ENCODE data around the gene RABL2A. TPM values are rescaled to one million over a fixed set of nuclear protein-coding genes. Genes with fewer than 3 reads are reported as not detected.
"Not testable (repeated sequence)": the region's sequence is repeated elsewhere in the genome, so short reads cannot be mapped to it uniquely, and the experiment has no call there.

The RABL2A gene
- total RNA-seq, 1 donor from 2014 or later: 9.3 TPM

DNA sequence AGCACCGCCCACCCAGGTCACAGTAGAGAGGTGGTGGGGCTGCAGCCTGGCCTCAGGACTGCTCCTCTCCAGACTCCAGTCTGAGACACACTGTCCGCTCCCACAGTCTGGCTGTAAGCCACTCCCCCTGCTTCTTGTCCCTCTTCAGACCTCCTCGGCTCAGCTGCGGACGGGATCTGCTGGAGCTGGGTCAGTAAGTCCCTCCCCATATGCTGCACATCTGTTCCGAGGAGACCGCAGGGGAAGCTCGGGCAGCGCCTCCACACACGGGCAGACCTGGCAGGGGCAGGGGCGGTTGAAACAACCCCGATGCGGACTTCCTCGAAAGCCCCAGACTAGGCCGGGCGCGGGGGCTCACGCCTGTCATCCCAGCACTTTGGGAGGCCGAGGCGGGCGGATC lies 41.9 kb downstream of the RABL2A start:
- H3K27ac ChIP-seq; intact Hi-C loops (cut with DNase I); H3K27me3 ChIP-seq; H3K9me3 ChIP-seq; H3K36me3 ChIP-seq; DNase-seq (ENCODE audit: extremely low spot score in 2 of 2); H3K4me1 ChIP-seq; H3K4me3 ChIP-seq: not testable (repeated sequence)

DNA sequence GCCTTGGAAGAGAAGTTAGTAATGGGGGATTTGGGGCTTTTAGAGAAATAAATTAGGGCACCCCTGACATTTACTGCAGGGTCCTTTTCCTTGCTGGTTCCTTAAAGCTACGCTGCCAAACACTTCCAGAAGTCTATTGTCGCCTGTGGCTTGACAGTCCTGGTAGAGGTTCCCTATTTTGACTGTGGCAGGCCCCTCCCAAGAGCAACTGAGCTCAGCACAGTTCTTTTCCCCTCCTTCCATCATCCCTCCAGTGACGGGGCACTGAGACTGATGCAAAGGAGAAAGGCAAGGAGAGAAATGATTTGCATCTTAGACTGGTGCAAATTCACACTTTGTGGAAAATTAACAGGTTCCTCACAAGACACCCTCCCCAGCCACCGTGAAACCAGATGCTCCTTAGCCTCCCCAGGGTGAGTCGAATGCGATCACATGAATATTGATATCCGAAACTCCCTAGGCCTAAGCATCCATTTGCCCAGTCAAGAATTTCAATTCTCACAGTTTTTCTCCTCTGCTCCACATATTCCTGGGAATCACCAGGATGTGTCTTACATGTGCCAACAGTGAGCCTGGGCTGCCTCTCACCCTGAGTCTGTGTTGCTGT lies 45.4 kb downstream of the RABL2A start:
- no peak overlapping the region for H3K4me3 ChIP-seq
- no peaks in the 10 kb centered on the region for H3K9me3 ChIP-seq
- H3K4me1 ChIP-seq: no peaks in the 10 kb centered on the region
- DNase-seq (ENCODE audit: extremely low spot score in 2 of 2): no peak
- intact Hi-C loops (cut with DNase I): no loop called here
- no peak overlapping the region for H3K27ac ChIP-seq
- TF ChIP-seq POLR2AphosphoS5 (IDR thresholded peaks at IDR 0.05; ENCODE audit: insufficient read depth in 1 of 2, low read depth in 1 of 2) (no peak), POLR2A (IDR thresholded peaks at IDR 0.05) (no peak)
- TF ChIP-seq, protein P1, sequence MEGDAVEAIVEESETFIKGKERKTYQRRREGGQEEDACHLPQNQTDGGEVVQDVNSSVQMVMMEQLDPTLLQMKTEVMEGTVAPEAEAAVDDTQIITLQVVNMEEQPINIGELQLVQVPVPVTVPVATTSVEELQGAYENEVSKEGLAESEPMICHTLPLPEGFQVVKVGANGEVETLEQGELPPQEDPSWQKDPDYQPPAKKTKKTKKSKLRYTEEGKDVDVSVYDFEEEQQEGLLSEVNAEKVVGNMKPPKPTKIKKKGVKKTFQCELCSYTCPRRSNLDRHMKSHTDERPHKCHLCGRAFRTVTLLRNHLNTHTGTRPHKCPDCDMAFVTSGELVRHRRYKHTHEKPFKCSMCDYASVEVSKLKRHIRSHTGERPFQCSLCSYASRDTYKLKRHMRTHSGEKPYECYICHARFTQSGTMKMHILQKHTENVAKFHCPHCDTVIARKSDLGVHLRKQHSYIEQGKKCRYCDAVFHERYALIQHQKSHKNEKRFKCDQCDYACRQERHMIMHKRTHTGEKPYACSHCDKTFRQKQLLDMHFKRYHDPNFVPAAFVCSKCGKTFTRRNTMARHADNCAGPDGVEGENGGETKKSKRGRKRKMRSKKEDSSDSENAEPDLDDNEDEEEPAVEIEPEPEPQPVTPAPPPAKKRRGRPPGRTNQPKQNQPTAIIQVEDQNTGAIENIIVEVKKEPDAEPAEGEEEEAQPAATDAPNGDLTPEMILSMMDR (IDR thresholded peaks at IDR 0.05): no peak
- H3K27me3 ChIP-seq: no peaks in the 10 kb centered on the region
- no peaks in the 10 kb centered on the region for H3K36me3 ChIP-seq

DNA sequence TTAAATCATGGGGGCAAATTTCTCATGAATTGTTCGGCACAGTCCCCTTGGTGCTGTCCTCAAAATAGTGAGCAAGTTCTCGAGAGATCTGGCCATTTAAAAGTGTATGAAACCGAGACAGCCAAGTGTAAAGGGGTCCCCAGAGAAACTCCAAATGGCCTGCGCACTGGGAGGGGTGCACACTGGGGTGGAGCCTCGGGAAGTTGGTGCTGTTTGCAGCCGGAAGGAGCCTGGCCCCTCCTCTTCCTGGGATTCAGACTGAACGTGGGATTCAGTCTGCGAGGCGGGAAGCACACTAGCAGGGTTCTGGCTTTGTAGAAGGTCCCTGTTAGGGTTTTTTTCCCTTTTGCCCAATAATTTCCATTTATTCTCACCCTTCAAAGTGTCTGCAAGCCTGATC lies 48.8 kb downstream of the RABL2A start:
- no peaks in the 10 kb centered on the region for H3K36me3 ChIP-seq
- H3K4me3 ChIP-seq: no peak overlapping the region
- no peak for DNase-seq (ENCODE audit: extremely low spot score in 2 of 2)
- TF ChIP-seq POLR2A (IDR thresholded peaks at IDR 0.05) (no peak), POLR2AphosphoS5 (IDR thresholded peaks at IDR 0.05; ENCODE audit: insufficient read depth in 1 of 2, low read depth in 1 of 2) (no peak)
- TF ChIP-seq, protein P1 (IDR thresholded peaks at IDR 0.05): no peak
- no peaks in the 10 kb centered on the region for H3K27me3 ChIP-seq
- no peaks in the 10 kb centered on the region for H3K9me3 ChIP-seq
- no peaks in the 10 kb centered on the region for H3K4me1 ChIP-seq
- H3K27ac ChIP-seq: no peak overlapping the region
- intact Hi-C loops (cut with DNase I): no loop called here

DNA sequence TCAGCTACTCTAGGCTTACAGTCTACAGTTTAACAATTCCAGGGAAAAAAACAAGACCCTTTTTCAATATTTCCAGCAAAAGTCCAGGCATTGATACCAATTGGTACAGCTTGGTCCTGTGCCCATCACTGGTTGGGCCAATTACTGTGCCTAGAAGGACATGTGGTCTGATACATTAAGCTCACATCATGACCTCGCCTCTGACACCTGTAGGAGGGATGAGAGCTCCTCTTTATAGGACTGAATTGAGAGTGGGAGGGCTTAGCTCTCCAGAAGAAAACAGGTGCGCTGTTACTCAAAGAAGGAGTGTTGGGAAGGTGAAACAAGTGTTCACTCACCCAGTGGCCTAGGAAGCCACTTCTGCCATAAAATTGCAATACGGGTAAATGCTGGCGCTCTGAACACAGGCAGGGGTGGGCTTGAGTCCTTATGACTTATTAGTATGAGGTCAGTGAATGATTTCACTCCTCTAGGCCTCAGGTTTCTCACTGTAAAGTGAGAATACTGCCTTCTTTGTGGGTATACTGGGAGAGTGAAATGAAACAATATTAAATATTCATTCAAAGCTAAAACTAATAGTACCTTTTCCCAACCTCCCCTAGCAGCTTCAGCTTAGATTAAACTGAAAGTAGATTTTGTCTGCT lies 49.7 kb downstream of the RABL2A start:
- no peak for DNase-seq (ENCODE audit: extremely low spot score in 2 of 2)
- Histone ChIP-seq H3K4me1 (no peaks in the 10 kb centered on the region), H3K9me3 (no peaks in the 10 kb centered on the region), H3K27ac (no peak overlapping the region), H3K27me3 (no peaks in the 10 kb centered on the region), H3K4me3 (no peak overlapping the region), H3K36me3 (no peaks in the 10 kb centered on the region)
- intact Hi-C loops (cut with DNase I): no loop called here
- TF ChIP-seq POLR2AphosphoS5 (IDR thresholded peaks at IDR 0.05; ENCODE audit: insufficient read depth in 1 of 2, low read depth in 1 of 2) (no peak), POLR2A (IDR thresholded peaks at IDR 0.05) (no peak)
- TF ChIP-seq, protein P1 (IDR thresholded peaks at IDR 0.05): no peak

DNA sequence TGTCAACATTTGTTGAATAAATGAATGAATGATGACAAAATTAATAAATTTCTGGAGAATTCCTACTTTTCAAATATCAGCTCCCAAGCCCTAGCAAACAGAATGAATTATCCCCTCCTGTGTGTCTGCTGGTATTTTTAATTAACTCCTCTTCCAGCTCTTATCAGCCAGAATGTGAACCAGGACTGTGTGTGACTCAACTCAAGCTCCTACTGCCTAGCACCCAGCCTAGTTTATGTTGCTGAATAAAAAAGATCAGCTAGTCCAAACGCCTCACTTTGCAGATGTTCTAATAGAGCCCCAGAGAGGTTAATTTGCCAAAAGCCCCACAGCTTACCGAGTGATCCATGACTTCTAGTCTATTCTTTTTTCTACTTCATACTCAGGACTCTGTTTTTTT lies 50.3 kb downstream of the RABL2A start:
- H3K27ac ChIP-seq: no peak overlapping the region
- no peak for TF ChIP-seq POLR2A (IDR thresholded peaks at IDR 0.05)
- TF ChIP-seq, protein P1 (IDR thresholded peaks at IDR 0.05): no peak
- no peak for TF ChIP-seq POLR2AphosphoS5 (IDR thresholded peaks at IDR 0.05; ENCODE audit: insufficient read depth in 1 of 2, low read depth in 1 of 2)

More for the DNA sequence above, 50.3 kb downstream of the RABL2A start:
- Histone ChIP-seq H3K27me3 (no peaks in the 10 kb centered on the region), H3K36me3 (no peaks in the 10 kb centered on the region), H3K4me3 (no peak overlapping the region), H3K4me1 (no peaks in the 10 kb centered on the region), H3K9me3 (no peaks in the 10 kb centered on the region)
- intact Hi-C loops (cut with DNase I): no loop called here
- DNase-seq (ENCODE audit: extremely low spot score in 2 of 2): no peak

Measured in vagina (tissue), 2 donors.